KMS-11 (cell line): Measurements from ENCODE around the gene CELSR3.

Experiments used
- H2AFZ ChIP-seq: fragments of 200-600 bp; sonication (generic); 2 replicates; pipeline ENCODE4 v1.6.1; 2016; ENCODE audit warnings: antibody characterized with exemption, mixed run types, low read depth
- H3K27ac ChIP-seq: fragments of 200-600 bp; sonication (generic); 2 replicates; pipeline ENCODE4 v1.6.1; 2016; ENCODE audit warnings: mild to moderate bottlenecking, mixed run types
- H3K27me3 ChIP-seq: fragments of 200-600 bp; sonication (generic); 2 replicates; pipeline ENCODE4 v1.6.1; 2017; ENCODE audit warnings: mild to moderate bottlenecking, low read depth, mixed run types, moderate library complexity; ENCODE audit not compliant: insufficient read depth
- H3K36me3 ChIP-seq: fragments of 200-600 bp; sonication (generic); 2 replicates; pipeline ENCODE4 v1.6.1; 2017; ENCODE audit warnings: mild to moderate bottlenecking, mixed run types; ENCODE audit not compliant: insufficient read depth
- H3K4me1 ChIP-seq: fragments of 200-600 bp; sonication (generic); 2 replicates; pipeline ENCODE4 v1.6.1; 2016; ENCODE audit warnings: mild to moderate bottlenecking, low read depth, mixed run types; ENCODE audit not compliant: poor library complexity, severe bottlenecking
- H3K4me2 ChIP-seq: fragments of 200-600 bp; sonication (generic); 2 replicates; pipeline ENCODE4 v1.7.0; 2016; ENCODE audit warnings: mild to moderate bottlenecking, mixed run types
- H3K4me3 ChIP-seq: fragments of 200-600 bp; sonication (generic); IDR thresholded peaks from 2 replicates; pipeline ENCODE4 v1.6.1; 2017; ENCODE audit warnings: low read depth, low read length, mixed read lengths; ENCODE audit not compliant: insufficient read depth
- H3K79me2 ChIP-seq: fragments of 200-600 bp; sonication (generic); 2 replicates; pipeline ENCODE4 v1.6.1; 2016; ENCODE audit warnings: low read depth, mixed run types; ENCODE audit not compliant: insufficient read depth
- H3K9ac ChIP-seq: fragments of 200-600 bp; sonication (generic); 2 replicates; pipeline ENCODE4 v1.6.1; 2016; ENCODE audit warnings: mild to moderate bottlenecking, mixed run types
- H4K20me1 ChIP-seq: fragments of 200-600 bp; sonication (generic); 2 replicates; pipeline ENCODE4 v1.6.1; 2016; ENCODE audit warnings: mild to moderate bottlenecking, mixed run types; ENCODE audit not compliant: insufficient read depth
- CTCF ChIP-seq: fragments of 200-600 bp; sonication (generic); conservative IDR thresholded peaks from 2 replicates; pipeline ENCODE4 v1.6.1; 2017; ENCODE audit warnings: low read depth, mild to moderate bottlenecking, antibody characterized with exemption, low read length, moderate library complexity, mixed read lengths

CELSR3 gene

GRCh38 chr3:48663489-48664312 is 1.0 kb upstream of the CELSR3 start:
- Histone ChIP-seq H4K20me1 (no peaks in the 10 kb centered on the region), H3K36me3 (no peaks in the 10 kb centered on the region), H3K27ac (peak overlapping the region; percentile 99), H3K4me1 (peaks cover 5% of the 10 kb centered on the region), H3K4me3 (peak overlapping the region; percentile 55), H3K9ac (peak overlapping the region; percentile 92), H3K4me2 (peak overlapping the region; percentile 89), H3K27me3 (no peaks in the 10 kb centered on the region), H3K79me2 (no peaks in the 10 kb centered on the region), H2AFZ (peak overlapping the region; percentile 54)
- peak; percentile 70; the same call in 1 of the 2 replicates for TF ChIP-seq CTCF

GRCh38 chr3:48662145-48662752 is 437 bp downstream of the CELSR3 start:
- H3K79me2 ChIP-seq, result no peaks in the 10 kb centered on the region
- no peaks in the 10 kb centered on the region for H4K20me1 ChIP-seq
- TF ChIP-seq CTCF, result no peak
- no peak overlapping the region for H3K4me2 ChIP-seq
- H3K4me1 ChIP-seq, result peaks cover 5% of the 10 kb centered on the region
- peak overlapping the region; percentile 55 for H3K4me3 ChIP-seq
- H3K27ac ChIP-seq, result no peak overlapping the region
- no peaks in the 10 kb centered on the region for H3K36me3 ChIP-seq
- no peak overlapping the region for H3K9ac ChIP-seq
- no peaks in the 10 kb centered on the region for H3K27me3 ChIP-seq
- no peak overlapping the region for H2AFZ ChIP-seq

GRCh38 chr3:48661501-48662144 is 1.1 kb downstream of the CELSR3 start:
- H3K4me2 ChIP-seq, result no peak overlapping the region
- no peaks in the 10 kb centered on the region for H3K79me2 ChIP-seq
- peaks cover 5% of the 10 kb centered on the region for H3K4me1 ChIP-seq
- no peaks in the 10 kb centered on the region for H4K20me1 ChIP-seq
- H3K36me3 ChIP-seq, result no peaks in the 10 kb centered on the region
- H3K9ac ChIP-seq, result no peak overlapping the region
- no peaks in the 10 kb centered on the region for H3K27me3 ChIP-seq
- H2AFZ ChIP-seq, result no peak overlapping the region
- H3K27ac ChIP-seq, result no peak overlapping the region
- no peak for TF ChIP-seq CTCF
- H3K4me3 ChIP-seq, result no peak overlapping the region

GRCh38 chr3:48660800-48661400 is 1.8 kb downstream of the CELSR3 start:
- Histone ChIP-seq H3K27me3 (no peaks in the 10 kb centered on the region), H4K20me1 (no peaks in the 10 kb centered on the region), H3K9ac (no peak overlapping the region), H2AFZ (no peak overlapping the region), H3K4me3 (no peak overlapping the region), H3K36me3 (no peaks in the 10 kb centered on the region), H3K4me1 (peaks cover 5% of the 10 kb centered on the region), H3K4me2 (no peak overlapping the region), H3K27ac (no peak overlapping the region), H3K79me2 (no peaks in the 10 kb centered on the region)
- no peak for TF ChIP-seq CTCF
